Daoy (cell line): ENCODE data around the gene GPC6. TPM values are rescaled to one million over a fixed set of nuclear protein-coding genes. Genes with fewer than 3 reads are reported as not detected.
A peak's percentile ranks its signal among the peaks of the same experiment; 100 is the strongest.
"Not testable (repeated sequence)": the region's sequence is repeated elsewhere in the genome, so short reads cannot be mapped to it uniquely, and the experiment has no call there.

Experiments
- DNase-seq: peaks from one replicate; pipeline ENCODE4 v3.0.0-alpha.2; 2015; ENCODE audit warnings: low read depth
- total RNA-seq: library from RNA; depleted of rRNA; stranded (reverse); fragments of >200 nt; shearing (Covaris generic); gene quantifications from 2 replicates; pipeline ENCODE4 v1.2.3, GENCODE V29; 2014; rRNA removed

The GPC6 gene
- total RNA-seq = 1.1 and 1.7 TPM in 2 replicates

DNA sequence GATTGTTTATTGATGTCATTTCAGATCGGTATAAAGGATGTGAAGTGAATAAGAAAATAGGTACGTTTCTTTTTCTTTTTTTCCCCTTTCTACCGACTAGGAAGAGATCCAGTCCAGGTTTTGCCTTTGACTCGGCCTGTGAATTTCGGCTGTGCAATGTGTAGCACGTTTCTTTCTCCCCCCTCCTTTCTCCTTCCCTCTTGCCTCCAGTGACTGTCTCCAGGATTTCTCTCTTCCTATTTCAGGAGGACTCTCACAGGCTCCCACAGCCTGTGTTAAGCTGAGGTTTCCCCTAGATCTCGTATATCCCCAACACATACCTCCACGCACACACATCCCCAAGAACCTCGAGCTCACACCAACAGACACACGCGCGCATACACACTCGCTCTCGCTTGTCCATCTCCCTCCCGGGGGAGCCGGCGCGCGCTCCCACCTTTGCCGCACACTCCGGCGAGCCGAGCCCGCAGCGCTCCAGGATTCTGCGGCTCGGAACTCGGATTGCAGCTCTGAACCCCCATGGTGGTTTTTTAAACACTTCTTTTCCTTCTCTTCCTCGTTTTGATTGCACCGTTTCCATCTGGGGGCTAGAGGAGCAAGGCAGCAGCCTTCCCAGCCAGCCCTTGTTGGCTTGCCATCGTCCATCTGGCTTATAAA is at the start of gene GPC6:
Gene GPC6, plus strand, starts transcription at position 185 of the 657 bp plus-strand sequence.
- DNase-seq = peak; percentile 81

GRCh38 chr13:93180356-93180969 is 46.1 kb upstream of the GPC6 start:
- no peak for DNase-seq

DNA sequence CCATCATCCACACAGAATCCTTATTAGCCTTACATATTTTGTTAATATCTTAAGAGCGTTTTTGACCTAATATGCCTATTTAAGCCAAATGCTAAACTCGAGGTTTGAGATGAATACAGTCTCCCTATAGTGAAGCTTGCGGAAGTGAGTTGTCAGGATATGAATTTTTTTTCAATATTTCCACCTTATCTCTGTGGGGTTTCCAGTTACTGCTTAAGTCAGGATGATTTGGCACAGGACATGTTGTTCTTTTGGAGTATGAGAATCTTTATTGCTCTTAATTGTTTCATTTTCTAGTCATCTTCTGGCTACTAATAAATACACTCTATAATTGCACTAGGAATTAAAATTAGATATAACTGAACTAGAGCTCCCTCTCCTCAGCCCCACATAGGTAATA is 44.2 kb upstream of the GPC6 start:
- no peak for DNase-seq

DNA sequence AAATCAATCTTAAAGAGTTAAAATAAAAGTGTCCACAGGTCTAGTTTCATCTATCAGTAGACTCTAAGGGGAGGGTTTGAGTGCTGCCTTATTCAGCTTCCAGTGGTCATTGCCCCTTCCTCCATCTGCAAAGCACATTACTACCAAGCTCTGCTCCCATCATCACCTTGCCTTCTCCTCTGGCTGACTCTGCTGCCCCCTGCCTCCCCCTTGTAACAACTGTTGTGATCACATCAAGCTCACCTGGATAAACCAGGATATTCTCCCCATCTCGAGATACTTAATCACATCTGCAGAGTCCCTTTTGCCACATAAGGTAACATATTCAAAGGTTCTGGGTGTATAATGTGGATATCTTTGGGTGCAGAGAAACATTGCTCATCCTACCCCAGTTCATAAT is 43.3 kb upstream of the GPC6 start:
- no peak for DNase-seq

- no peak for DNase-seq
Measured at GRCh38 chr13:93190006-93190405, 36.6 kb upstream of the GPC6 start.

DNA sequence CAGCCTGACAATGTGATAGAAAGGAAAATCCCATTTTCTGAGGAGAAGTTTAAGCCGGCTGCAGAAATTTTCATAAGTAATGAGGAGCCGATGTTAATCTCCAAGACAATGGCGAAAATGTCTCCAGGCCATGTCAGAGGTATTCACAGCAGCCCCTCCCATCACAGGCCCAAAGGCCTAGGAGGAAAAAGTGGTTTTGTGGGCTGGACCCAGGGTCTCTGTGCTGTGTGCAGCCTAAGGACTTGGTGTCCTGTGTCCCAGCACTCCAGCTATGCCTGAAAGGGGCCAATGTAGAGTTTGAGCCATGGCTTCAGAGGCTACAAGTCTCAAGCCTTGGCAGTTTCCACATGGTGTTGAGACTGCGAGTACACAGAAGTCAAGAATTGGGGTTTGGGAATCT is 32.9 kb upstream of the GPC6 start:
- DNase-seq = no peak

DNA sequence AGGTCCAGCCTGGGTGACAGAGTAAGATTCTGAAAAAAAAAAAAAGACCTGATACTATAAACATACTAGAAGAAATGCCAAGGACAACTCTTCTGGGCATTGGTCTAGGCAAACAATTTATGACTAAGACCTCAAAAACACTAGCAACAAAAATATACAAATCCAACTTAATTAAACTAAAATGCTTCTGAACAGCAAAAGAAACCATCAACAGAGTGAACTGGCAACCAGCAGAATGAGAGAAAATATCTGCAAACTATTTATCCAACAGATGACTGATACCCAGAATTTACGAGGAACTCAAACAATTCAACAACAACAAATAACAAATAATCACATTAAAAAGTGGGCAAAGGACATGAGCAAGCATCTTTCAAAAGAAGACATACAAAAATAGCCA is 26.8 kb upstream of the GPC6 start:
- no peak for DNase-seq

- no peak for DNase-seq
Measured at GRCh38 chr13:93200626-93201025, 26.0 kb upstream of the GPC6 start.

- DNase-seq = no peak
Measured at GRCh38 chr13:93201992-93202558, 24.5 kb upstream of the GPC6 start.

DNA sequence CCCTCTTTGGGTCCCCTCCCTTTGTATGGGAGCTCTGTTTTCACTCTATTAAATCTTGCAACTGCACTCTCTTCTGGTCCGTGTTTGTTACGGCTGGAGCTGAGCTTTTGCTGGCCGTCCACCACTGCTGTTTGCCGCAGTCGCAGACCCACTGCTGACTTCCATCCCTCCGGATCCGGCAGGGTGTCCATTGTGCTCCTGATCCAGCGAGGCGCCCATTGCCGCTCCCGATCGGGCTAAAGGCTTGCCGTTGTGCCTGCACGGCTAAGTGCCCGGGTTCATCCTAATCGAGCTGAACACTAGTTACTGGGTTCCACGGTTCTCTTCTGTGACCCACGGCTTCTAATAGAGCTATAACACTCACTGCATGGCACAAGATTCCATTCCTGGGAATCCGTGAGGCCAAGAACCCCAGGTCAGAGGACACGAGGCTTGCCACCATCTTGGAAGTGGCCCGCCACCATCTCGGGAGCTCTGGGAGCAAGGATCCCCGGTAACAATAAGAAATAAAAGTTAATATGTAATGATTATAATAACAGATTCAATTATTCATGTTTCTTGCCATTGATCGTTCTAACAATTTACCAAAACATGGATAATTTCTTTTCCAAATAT is 19.7 kb upstream of the GPC6 start:
- not testable (repeated sequence) for DNase-seq

DNA sequence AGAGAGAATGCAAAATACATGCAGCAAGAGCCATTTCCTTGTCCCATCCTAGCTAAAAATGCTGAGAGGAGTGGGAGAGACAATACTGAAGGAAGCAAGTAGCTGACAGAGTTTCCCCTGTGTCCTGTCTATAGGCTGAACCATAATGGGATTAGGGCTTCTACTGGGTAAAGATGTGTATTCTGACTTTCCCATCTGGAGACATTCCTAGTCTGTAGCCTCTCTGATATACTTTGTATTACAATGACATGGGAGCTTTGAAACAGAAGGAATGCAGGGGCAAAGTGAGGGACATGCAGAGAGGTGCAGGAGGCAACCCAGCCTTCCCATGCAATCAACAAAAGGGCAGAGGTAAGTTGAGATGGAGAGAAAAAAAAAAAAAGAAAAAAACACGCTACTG is 10.5 kb upstream of the GPC6 start:
- no peak for DNase-seq

DNA sequence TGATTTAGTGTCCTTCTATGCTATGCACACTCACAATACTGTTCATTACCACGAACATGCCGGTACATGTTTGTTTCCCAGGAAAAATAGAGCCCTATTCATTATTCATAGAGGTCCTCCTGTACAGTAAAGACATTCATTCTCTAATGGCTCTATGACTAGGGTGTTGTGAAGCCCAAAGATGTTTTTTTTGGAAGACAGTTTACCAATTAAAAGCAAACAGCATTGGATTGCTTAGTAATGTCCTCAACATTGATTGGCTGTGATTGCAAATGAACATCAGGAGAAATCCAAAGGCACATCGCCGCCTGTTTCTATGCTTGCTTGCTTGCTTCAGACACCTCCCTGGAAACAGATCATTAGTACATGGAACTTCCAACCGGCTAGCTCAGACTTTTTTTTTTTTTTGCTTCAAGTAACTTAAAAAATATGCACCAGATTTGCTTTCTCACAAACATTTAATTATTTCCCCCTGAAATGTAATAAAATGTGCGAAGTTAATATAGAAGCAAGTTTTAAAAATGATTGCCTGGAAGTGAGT is 8.8 kb upstream of the GPC6 start:
- no peak for DNase-seq

- DNase-seq = no peak
Measured at GRCh38 chr13:93218583-93218982, 8.0 kb upstream of the GPC6 start.

GRCh38 chr13:93220073-93220472 is 6.5 kb upstream of the GPC6 start:
- no peak for DNase-seq

DNA sequence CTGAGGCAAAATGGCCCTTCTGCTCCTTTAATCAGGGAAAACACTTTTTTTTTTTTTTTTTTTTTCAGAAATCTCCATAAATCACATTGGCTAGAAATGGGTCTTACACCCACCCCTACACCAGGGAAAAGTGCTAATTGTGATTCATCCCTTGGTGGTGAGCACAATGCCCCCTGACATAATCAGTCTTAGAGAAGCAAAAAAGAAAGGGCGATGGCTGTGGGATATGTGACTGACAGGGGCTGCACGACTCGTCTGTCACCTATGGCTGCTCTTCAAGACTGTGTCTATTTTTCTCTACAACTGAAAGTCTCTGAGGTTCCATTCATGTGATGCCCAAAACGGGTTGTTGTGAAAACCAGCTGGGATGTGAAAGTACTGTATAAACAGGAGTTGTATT is 3.6 kb upstream of the GPC6 start:
- DNase-seq = no peak

DNA sequence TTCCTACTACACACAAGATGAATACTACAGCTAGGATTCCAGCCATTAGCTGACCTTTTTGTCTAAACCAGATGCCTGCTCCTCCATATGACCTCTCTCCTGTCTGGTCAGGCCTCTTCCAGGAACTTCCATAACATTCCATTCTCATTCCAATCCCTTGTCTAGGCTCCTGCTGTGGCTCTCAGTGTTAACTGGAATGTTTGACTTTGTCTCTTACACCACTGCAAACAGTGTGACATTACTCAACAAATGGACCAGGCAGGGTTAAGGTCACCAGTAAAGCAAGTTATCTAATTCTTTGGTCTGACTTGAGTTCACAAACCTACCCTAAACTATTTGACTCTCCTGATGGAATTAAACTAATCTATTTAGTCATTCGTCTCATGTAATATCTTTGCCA is 2.1 kb upstream of the GPC6 start:
- no peak for DNase-seq

DNA sequence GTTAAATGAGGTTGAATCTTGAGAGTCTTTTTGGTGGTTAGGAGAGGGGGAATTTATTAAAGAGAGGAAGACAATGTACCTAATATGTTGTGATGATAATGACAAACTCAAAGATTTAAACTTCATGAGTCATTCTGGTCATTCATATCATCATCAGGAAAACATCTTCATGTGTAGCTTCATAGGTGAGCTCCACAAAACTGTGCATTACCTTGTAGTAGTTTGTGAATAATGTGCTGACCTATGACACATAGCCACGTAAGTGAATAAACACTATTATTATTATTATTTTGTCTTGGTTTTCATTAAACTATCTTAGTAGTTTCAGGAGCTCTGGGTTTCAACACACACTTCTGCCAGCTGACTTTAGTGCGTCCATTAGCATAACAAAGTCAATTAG is 997 bp upstream of the GPC6 start:
- no peak for DNase-seq

DNA sequence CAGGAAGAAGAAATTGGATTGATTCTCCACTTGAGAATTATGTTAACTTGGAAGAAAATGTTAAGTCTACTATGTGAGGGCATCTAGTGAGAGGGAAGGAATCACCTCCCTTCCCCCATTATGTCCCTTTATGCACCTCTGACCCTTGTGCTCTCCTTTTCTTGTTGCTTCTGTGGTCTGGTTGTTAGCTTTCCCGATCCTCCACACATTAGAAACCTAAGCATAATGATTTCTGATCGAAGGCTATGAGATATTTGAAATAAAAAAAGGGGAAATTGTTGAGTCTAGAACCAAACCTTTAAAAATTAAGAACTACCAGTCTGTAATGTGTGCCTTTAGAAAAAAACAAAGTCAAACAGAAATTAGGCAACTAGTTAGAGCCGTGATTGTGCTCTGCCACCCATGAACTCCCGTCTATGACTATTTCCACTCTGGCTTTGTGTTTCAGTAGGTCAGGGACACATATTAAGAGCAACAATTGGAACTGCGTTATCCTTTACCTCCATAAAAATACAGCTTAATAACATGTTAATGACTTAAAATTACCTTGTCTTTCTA is 463 bp upstream of the GPC6 start:
- no peak for DNase-seq

DNA sequence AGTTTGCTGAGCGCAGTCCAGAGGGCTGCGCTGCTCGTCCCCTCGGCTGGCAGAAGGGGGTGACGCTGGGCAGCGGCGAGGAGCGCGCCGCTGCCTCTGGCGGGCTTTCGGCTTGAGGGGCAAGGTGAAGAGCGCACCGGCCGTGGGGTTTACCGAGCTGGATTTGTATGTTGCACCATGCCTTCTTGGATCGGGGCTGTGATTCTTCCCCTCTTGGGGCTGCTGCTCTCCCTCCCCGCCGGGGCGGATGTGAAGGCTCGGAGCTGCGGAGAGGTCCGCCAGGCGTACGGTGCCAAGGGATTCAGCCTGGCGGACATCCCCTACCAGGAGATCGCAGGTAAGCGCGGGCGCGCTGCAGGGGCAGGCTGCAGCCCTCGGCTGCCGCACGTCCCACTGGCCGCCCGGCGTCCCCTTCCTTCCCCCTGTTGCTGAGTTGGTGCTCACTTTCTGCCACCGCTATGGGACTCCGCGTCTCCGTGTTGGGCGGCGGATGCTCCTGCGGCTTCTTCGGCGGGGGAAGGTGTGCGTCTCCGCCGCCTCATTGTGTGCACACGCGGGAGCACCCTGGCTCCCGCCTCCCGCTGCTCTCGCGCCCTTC is 772 bp downstream of the GPC6 start:
- DNase-seq = peak; percentile 56

GRCh38 chr13:93227878-93228642 is 1.5 kb downstream of the GPC6 start:
- DNase-seq = peak; percentile 79

DNA sequence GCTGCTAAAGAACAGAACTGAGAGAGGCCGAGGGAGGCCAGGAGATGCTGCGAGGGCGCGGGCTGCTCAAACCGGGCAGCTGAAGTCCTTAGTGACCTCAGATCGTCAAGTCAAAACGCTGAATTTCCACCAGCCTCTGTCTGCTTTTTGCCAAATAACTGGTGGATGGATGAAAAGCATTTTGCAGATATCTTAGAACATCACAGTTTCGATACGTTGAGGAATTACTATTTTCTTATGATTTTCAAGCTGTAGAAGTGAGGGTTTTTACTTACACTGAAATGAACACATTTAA is 2.0 kb downstream of the GPC6 start:
- no peak for DNase-seq
